GM23338 (cell line): Measurements from ENCODE around the gene AIG1. TPM values are rescaled to one million over a fixed set of nuclear protein-coding genes. Genes with fewer than 3 reads are reported as not detected.

ENCODE experiments used
- ATAC-seq: fragments of 200-7000 bp; cut with Tn5 transposase; 3 replicates; pipeline ENCODE4 v1.9.1; 2020
- DNase-seq: peaks from one replicate; pipeline ENCODE4 v3.0.0-alpha.2; 2015; ENCODE audit warnings: low spot score
- H2AFZ ChIP-seq: fragments of 200-600 bp; sonication (generic); 2 replicates; pipeline ENCODE4 v1.8.0; 2016; ENCODE audit warnings: antibody characterized with exemption, mild to moderate bottlenecking, moderate library complexity
- H3F3A ChIP-seq: fragments of 200-600 bp; sonication (generic); replicated peaks from 2 replicates; pipeline ENCODE4 v1.8.0; 2017; ENCODE audit warnings: antibody characterized with exemption, mixed run types, low read depth
- H3K27ac ChIP-seq: fragments of 200-600 bp; sonication (generic); 2 replicates; pipeline ENCODE4 v1.6.1; 2016; ENCODE audit warnings: low read depth
- H3K27me3 ChIP-seq: fragments of 200-600 bp; sonication (generic); 2 replicates; pipeline ENCODE4 v1.8.0; 2016; ENCODE audit warnings: mild to moderate bottlenecking, mixed run types, moderate library complexity; ENCODE audit not compliant: insufficient read depth
- H3K36me3 ChIP-seq: fragments of 200-600 bp; sonication (generic); 2 replicates; pipeline ENCODE4 v1.8.0; 2016; ENCODE audit warnings: mild to moderate bottlenecking; ENCODE audit not compliant: insufficient read depth
- H3K4me1 ChIP-seq: fragments of 200-600 bp; sonication (generic); 2 replicates; pipeline ENCODE4 v1.8.0; 2016; ENCODE audit warnings: mild to moderate bottlenecking, moderate library complexity; ENCODE audit not compliant: insufficient read depth
- H3K4me2 ChIP-seq: fragments of 200-600 bp; sonication (generic); 2 replicates; pipeline ENCODE4 v1.7.1; 2017; ENCODE audit warnings: mixed run types
- H3K4me3 ChIP-seq: fragments of 200-600 bp; sonication (generic); 2 replicates; pipeline ENCODE4 v1.6.1; 2016; ENCODE audit warnings: mixed run types
- H3K79me2 ChIP-seq: fragments of 200-600 bp; sonication (generic); replicated peaks from 2 replicates; pipeline ENCODE4 v1.8.0; 2017; ENCODE audit warnings: mild to moderate bottlenecking; ENCODE audit not compliant: insufficient read depth
- H3K9me2 ChIP-seq: fragments of 200-600 bp; sonication (generic); 2 replicates; pipeline ENCODE4 v1.8.0; 2017; ENCODE audit not compliant: insufficient read depth
- H4K20me1 ChIP-seq: fragments of 200-600 bp; sonication (generic); replicated peaks from 2 replicates; pipeline ENCODE4 v1.8.0; 2017; ENCODE audit warnings: mild to moderate bottlenecking; ENCODE audit not compliant: insufficient read depth
- H3K27ac Mint-ChIP-seq: 2 replicates; pipeline ENCODE4 v1.8.0; 2020; ENCODE audit warnings: inconsistent platforms, mild to moderate bottlenecking, moderate library complexity, mixed read lengths
- H3K27me3 Mint-ChIP-seq: 3 replicates; pipeline ENCODE4 v1.8.0; 2022; ENCODE audit warnings: low read depth, mild to moderate bottlenecking, moderate library complexity, mixed read lengths, inconsistent platforms; ENCODE audit not compliant: insufficient read depth, poor library complexity
- H3K36me3 Mint-ChIP-seq: 3 replicates; pipeline ENCODE4 v1.8.0; 2021; ENCODE audit warnings: low read depth, mild to moderate bottlenecking, inconsistent platforms, moderate library complexity, mixed read lengths
- H3K4me1 Mint-ChIP-seq: 3 replicates; pipeline ENCODE4 v1.8.0; 2020; ENCODE audit warnings: mild to moderate bottlenecking, inconsistent platforms, mixed read lengths
- H3K4me3 Mint-ChIP-seq: 3 replicates; pipeline ENCODE4 v1.8.0; 2021; ENCODE audit warnings: moderate library complexity, mild to moderate bottlenecking, inconsistent platforms, mixed read lengths
- H3K9me3 Mint-ChIP-seq: 3 replicates; pipeline ENCODE4 v1.8.0; 2020; ENCODE audit warnings: moderate library complexity, mild to moderate bottlenecking, inconsistent platforms, mixed read lengths
- CREB1 ChIP-seq: fragments of 250-450 bp; sonication (Bioruptor Pico); IDR thresholded peaks from 2 replicates; pipeline ENCODE4 v1.5.0; 2020; ENCODE audit warnings: low read depth, mild to moderate bottlenecking, moderate library complexity
- EZH2 ChIP-seq: fragments of 200-600 bp; sonication (generic); IDR thresholded peaks from one replicate; pipeline ENCODE4 v1.8.0; 2017; ENCODE audit warnings: antibody characterized with exemption, mild to moderate bottlenecking, low read depth; ENCODE audit not compliant: unreplicated experiment
- EZH2phosphoT487 ChIP-seq: fragments of 200-600 bp; sonication (generic); IDR thresholded peaks from one replicate; pipeline ENCODE4 v1.8.1; 2018; ENCODE audit warnings: antibody characterized with exemption; ENCODE audit not compliant: unreplicated experiment
- NANOG ChIP-seq: IDR thresholded peaks from 2 replicates; pipeline ENCODE4 v1.6.1; 2016; ENCODE audit warnings: antibody characterized with exemption, borderline replicate concordance
- POLR2AphosphoS5 ChIP-seq: IDR thresholded peaks from 2 replicates; pipeline ENCODE4 v1.6.1; 2016; ENCODE audit warnings: antibody characterized with exemption, low read depth
- STAT1 ChIP-seq: IDR thresholded peaks from one replicate; pipeline ENCODE4 v1.6.1; 2016; ENCODE audit warnings: antibody characterized with exemption; ENCODE audit not compliant: unreplicated experiment
- ZNF114 ChIP-seq: fragments of 250-450 bp; sonication (Bioruptor Pico); IDR thresholded peaks from 2 replicates; pipeline ENCODE4 v1.5.0; 2020; ENCODE audit warnings: mild to moderate bottlenecking, moderate library complexity
- polyA plus RNA-seq: library from polyadenylated mRNA; unstranded; fragments of >200 nt; fragmentation: Nextera tagmentation; extraction: Ambion mirVana; gene quantifications from 2 replicates; pipeline ENCODE4 v1.2.1, GENCODE V29; 2016
- total RNA-seq: library from RNA; depleted of rRNA; stranded (reverse); fragments of >200 nt; shearing (Covaris generic); gene quantifications from 2 replicates; pipeline ENCODE4 v1.2.3, GENCODE V29; 2014
- TF ChIP-seq, protein P1 (sequence below), 2 experiments: fragments of 200-600 bp in 1 of 2; sonication (generic) in 1 of 2; conservative IDR thresholded peaks; 2 replicates each; pipeline versions ENCODE4 v1.5.1 to v1.6.1; 2016 to 2017; ENCODE audit warnings: antibody characterized with exemption in 2 of 2, low read depth in 2 of 2, mild to moderate bottlenecking in 2 of 2, moderate library complexity in 1 of 2
- TF ChIP-seq, protein P2 (sequence below): fragments of 250-450 bp; sonication (Bioruptor Pico); IDR thresholded peaks from 2 replicates; pipeline ENCODE4 v1.5.0; 2020; ENCODE audit warnings: mild to moderate bottlenecking, moderate library complexity
- TF ChIP-seq, protein P3 (sequence below): IDR thresholded peaks from 2 replicates; pipeline ENCODE4 v1.6.1; 2016; ENCODE audit warnings: antibody characterized with exemption

The AIG1 gene
- total and polyA plus RNA-seq, 2 experiments from 2014 or later: 65.2 to 88.4 TPM

DNA sequence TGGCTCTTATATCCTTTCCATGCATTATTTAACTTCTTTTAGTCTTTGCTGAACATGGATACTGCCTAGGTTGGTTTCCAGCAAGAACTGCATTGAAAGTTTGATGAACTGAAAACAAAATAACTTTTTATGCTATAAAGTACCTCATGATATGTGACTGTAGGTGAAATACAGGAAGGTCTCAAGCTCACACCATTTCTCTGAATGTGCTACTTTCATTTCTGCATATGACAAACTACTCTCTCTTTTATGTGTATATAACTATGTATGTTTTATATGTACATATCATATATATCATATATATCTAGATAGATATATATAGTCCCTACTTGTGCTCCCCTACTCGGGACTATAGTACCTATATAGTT, 65.9 kb downstream of the AIG1 start:
- Histone ChIP-seq H3K36me3 (0 out of 2 replicates have a peak, but pooled peaks cover 4% of the 10 kb centered on the region), H3K27ac (no peak overlapping the region), H3K9me2 (0 out of 2 replicates have a peak, but pooled peaks cover 7% of the 10 kb centered on the region), H3K79me2 (no peaks in the 10 kb centered on the region), H4K20me1 (no peaks in the 10 kb centered on the region; the same call in 1 of the 2 replicates), H3K27me3 (no peaks in the 10 kb centered on the region), H3K4me1 (no peaks in the 10 kb centered on the region), H3F3A (no peaks in the 10 kb centered on the region), H3K4me2 (no peak overlapping the region), H3K4me3 (no peak overlapping the region), H2AFZ (no peak overlapping the region)
- DNase-seq (no peak), ATAC-seq (no peak)
- no peak for TF ChIP-seq CREB1
- TF ChIP-seq, protein P1, sequence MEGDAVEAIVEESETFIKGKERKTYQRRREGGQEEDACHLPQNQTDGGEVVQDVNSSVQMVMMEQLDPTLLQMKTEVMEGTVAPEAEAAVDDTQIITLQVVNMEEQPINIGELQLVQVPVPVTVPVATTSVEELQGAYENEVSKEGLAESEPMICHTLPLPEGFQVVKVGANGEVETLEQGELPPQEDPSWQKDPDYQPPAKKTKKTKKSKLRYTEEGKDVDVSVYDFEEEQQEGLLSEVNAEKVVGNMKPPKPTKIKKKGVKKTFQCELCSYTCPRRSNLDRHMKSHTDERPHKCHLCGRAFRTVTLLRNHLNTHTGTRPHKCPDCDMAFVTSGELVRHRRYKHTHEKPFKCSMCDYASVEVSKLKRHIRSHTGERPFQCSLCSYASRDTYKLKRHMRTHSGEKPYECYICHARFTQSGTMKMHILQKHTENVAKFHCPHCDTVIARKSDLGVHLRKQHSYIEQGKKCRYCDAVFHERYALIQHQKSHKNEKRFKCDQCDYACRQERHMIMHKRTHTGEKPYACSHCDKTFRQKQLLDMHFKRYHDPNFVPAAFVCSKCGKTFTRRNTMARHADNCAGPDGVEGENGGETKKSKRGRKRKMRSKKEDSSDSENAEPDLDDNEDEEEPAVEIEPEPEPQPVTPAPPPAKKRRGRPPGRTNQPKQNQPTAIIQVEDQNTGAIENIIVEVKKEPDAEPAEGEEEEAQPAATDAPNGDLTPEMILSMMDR (conservative IDR thresholded peaks at IDR 0.05; ENCODE audit: low read depth in 2 of 2): no peak
- no peak for TF ChIP-seq EZH2
- TF ChIP-seq POLR2AphosphoS5: no peak
- no peak for TF ChIP-seq ZNF114 (CRISPR knock-in tag)
- TF ChIP-seq STAT1: no peak
- TF ChIP-seq EZH2phosphoT487: no peak
- TF ChIP-seq, protein P2, sequence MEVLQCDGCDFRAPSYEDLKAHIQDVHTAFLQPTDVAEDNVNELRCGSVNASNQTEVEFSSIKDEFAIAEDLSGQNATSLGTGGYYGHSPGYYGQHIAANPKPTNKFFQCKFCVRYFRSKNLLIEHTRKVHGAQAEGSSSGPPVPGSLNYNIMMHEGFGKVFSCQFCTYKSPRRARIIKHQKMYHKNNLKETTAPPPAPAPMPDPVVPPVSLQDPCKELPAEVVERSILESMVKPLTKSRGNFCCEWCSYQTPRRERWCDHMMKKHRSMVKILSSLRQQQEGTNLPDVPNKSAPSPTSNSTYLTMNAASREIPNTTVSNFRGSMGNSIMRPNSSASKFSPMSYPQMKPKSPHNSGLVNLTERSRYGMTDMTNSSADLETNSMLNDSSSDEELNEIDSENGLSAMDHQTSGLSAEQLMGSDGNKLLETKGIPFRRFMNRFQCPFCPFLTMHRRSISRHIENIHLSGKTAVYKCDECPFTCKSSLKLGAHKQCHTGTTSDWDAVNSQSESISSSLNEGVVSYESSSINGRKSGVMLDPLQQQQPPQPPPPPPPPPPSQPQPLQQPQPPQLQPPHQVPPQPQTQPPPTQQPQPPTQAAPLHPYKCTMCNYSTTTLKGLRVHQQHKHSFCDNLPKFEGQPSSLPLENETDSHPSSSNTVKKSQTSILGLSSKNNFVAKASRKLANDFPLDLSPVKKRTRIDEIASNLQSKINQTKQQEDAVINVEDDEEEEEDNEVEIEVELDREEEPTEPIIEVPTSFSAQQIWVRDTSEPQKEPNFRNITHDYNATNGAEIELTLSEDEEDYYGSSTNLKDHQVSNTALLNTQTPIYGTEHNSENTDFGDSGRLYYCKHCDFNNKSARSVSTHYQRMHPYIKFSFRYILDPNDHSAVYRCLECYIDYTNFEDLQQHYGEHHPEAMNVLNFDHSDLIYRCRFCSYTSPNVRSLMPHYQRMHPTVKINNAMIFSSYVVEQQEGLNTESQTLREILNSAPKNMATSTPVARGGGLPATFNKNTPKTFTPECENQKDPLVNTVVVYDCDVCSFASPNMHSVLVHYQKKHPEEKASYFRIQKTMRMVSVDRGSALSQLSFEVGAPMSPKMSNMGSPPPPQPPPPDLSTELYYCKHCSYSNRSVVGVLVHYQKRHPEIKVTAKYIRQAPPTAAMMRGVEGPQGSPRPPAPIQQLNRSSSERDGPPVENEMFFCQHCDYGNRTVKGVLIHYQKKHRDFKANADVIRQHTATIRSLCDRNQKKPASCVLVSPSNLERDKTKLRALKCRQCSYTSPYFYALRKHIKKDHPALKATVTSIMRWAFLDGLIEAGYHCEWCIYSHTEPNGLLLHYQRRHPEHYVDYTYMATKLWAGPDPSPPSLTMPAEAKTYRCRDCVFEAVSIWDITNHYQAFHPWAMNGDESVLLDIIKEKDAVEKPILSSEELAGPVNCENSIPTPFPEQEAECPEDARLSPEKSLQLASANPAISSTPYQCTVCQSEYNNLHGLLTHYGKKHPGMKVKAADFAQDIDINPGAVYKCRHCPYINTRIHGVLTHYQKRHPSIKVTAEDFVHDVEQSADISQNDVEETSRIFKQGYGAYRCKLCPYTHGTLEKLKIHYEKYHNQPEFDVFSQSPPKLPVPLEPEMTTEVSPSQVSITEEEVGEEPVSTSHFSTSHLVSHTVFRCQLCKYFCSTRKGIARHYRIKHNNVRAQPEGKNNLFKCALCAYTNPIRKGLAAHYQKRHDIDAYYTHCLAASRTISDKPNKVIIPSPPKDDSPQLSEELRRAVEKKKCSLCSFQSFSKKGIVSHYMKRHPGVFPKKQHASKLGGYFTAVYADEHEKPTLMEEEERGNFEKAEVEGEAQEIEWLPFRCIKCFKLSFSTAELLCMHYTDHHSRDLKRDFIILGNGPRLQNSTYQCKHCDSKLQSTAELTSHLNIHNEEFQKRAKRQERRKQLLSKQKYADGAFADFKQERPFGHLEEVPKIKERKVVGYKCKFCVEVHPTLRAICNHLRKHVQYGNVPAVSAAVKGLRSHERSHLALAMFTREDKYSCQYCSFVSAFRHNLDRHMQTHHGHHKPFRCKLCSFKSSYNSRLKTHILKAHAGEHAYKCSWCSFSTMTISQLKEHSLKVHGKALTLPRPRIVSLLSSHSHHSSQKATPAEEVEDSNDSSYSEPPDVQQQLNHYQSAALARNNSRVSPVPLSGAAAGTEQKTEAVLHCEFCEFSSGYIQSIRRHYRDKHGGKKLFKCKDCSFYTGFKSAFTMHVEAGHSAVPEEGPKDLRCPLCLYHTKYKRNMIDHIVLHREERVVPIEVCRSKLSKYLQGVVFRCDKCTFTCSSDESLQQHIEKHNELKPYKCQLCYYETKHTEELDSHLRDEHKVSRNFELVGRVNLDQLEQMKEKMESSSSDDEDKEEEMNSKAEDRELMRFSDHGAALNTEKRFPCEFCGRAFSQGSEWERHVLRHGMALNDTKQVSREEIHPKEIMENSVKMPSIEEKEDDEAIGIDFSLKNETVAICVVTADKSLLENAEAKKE: no peak
- TF ChIP-seq, protein P3, sequence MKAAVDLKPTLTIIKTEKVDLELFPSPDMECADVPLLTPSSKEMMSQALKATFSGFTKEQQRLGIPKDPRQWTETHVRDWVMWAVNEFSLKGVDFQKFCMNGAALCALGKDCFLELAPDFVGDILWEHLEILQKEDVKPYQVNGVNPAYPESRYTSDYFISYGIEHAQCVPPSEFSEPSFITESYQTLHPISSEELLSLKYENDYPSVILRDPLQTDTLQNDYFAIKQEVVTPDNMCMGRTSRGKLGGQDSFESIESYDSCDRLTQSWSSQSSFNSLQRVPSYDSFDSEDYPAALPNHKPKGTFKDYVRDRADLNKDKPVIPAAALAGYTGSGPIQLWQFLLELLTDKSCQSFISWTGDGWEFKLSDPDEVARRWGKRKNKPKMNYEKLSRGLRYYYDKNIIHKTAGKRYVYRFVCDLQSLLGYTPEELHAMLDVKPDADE: no peak
- no peak for TF ChIP-seq NANOG
- Mint-ChIP-seq H3K36me3 (peaks cover 37% of the 10 kb centered on the region), H3K4me1 (peaks cover 4% of the 10 kb centered on the region; the same call in 2 of the 3 replicates), H3K4me3 (no peak overlapping the region), H3K27ac (no peak overlapping the region), H3K27me3 (no peaks in the 10 kb centered on the region), H3K9me3 (peaks cover 20% of the 10 kb centered on the region)
